WTC11 (cell line): ENCODE data around the gene CEP152. TPM values are rescaled to one million over a fixed set of nuclear protein-coding genes. Genes with fewer than 3 reads are reported as not detected.

ENCODE experiments used
- ATAC-seq: fragments of 200-7000 bp; cut with Tn5 transposase; 2 replicates; pipeline ENCODE4 v1.10.0; 2021; ENCODE audit warnings: mild to moderate bottlenecking, moderate library complexity
- CTCF ChIA-PET: fragments of 300-600 bp; sonication (Branson Sonifier 250); formaldehyde crosslinking; loops from one replicate; lab custom pipeline; 2021; ENCODE audit warnings: antibody characterized with exemption; lab: Charles Lee
- POLR2A ChIA-PET: fragments of 350-600 bp; sonication (Branson Sonifier 250); formaldehyde crosslinking; loops from one replicate; lab custom pipeline; 2021; ENCODE audit warnings: antibody characterized with exemption; lab: Charles Lee
- DNase-seq: peaks from one replicate; pipeline ENCODE4 v3.0.0; 2021; ENCODE audit warnings: low spot score
- H3K27ac Mint-ChIP-seq: 2 replicates; pipeline ENCODE4 v1.8.0; 2021; ENCODE audit warnings: mixed read lengths
- H3K27me3 Mint-ChIP-seq: 2 replicates; pipeline ENCODE4 v1.8.0; 2021; ENCODE audit warnings: low read depth, mild to moderate bottlenecking, moderate library complexity, mixed read lengths
- H3K36me3 Mint-ChIP-seq: 2 replicates; pipeline ENCODE4 v1.8.0; 2021; ENCODE audit warnings: mixed read lengths
- H3K4me1 Mint-ChIP-seq: 2 replicates; pipeline ENCODE4 v1.8.0; 2022; ENCODE audit warnings: mixed read lengths
- H3K4me3 Mint-ChIP-seq: 2 replicates; pipeline ENCODE4 v1.8.0; 2021; ENCODE audit warnings: mild to moderate bottlenecking, moderate library complexity, mixed read lengths
- H3K9me3 Mint-ChIP-seq: 2 replicates; pipeline ENCODE4 v1.8.0; 2021; ENCODE audit warnings: mixed read lengths
- CDX4 ChIP-seq: fragments of 250-450 bp; sonication (Bioruptor Pico); IDR thresholded peaks from 2 replicates; pipeline ENCODE4 v1.9.0; 2021; ENCODE audit warnings: moderate library complexity, mild to moderate bottlenecking, inconsistent platforms, borderline replicate concordance
- GRHL2 ChIP-seq: fragments of 250-450 bp; sonication (Bioruptor Pico); IDR thresholded peaks from 2 replicates; pipeline ENCODE4 v1.8.0; 2022; ENCODE audit warnings: mild to moderate bottlenecking, moderate library complexity; ENCODE audit not compliant: insufficient replicate concordance, severe bottlenecking
- HMGA2 ChIP-seq: fragments of 250-450 bp; sonication (Bioruptor Pico); IDR thresholded peaks from 2 replicates; pipeline ENCODE4 v1.4.0; 2021; ENCODE audit warnings: mild to moderate bottlenecking, moderate library complexity
- RELA ChIP-seq: sonication (generic); formaldehyde crosslinking; IDR thresholded peaks from 2 replicates; pipeline ENCODE4 v1.8.1; 2022; ENCODE audit warnings: missing genetic modification reagents, mild to moderate bottlenecking, borderline replicate concordance
- RORB ChIP-seq: fragments of 250-450 bp; sonication (Bioruptor Pico); IDR thresholded peaks from 2 replicates; pipeline ENCODE4 v1.9.0; 2021; ENCODE audit warnings: mild to moderate bottlenecking
- TP53 ChIP-seq: sonication (generic); formaldehyde crosslinking; IDR thresholded peaks from 2 replicates; pipeline ENCODE4 v1.8.1; 2023; ENCODE audit warnings: mild to moderate bottlenecking, missing genetic modification reagents
- ZNF219 ChIP-seq: sonication (generic); formaldehyde crosslinking; IDR thresholded peaks from 2 replicates; pipeline ENCODE4 v1.8.0; 2023; ENCODE audit warnings: missing genetic modification reagents, mild to moderate bottlenecking, borderline replicate concordance
- ZNF263 ChIP-seq: sonication (generic); formaldehyde crosslinking; IDR thresholded peaks from 2 replicates; pipeline ENCODE4 v1.8.1; 2022; ENCODE audit warnings: low read depth, mild to moderate bottlenecking, moderate library complexity, missing genetic modification reagents
- ZNF281 ChIP-seq: sonication (generic); formaldehyde crosslinking; IDR thresholded peaks from 2 replicates; pipeline ENCODE4 v1.8.0; 2023; ENCODE audit warnings: mild to moderate bottlenecking, missing genetic modification reagents
- ZNF317 ChIP-seq: sonication (generic); formaldehyde crosslinking; IDR thresholded peaks from 2 replicates; pipeline ENCODE4 v1.8.1; 2023; ENCODE audit warnings: low read depth, mild to moderate bottlenecking, moderate library complexity, missing genetic modification reagents, borderline replicate concordance
- ZNF423 ChIP-seq: fragments of 250-450 bp; sonication (Bioruptor Pico); IDR thresholded peaks from 2 replicates; pipeline ENCODE4 v2.1.2; 2022; ENCODE audit warnings: mild to moderate bottlenecking, moderate library complexity
- ZNF532 ChIP-seq: fragments of 250-450 bp; sonication (Bioruptor Pico); IDR thresholded peaks from 2 replicates; pipeline ENCODE4 v1.9.0; 2021; ENCODE audit warnings: mild to moderate bottlenecking, borderline replicate concordance
- total RNA-seq: library from RNA; stranded (reverse); gene quantifications from 3 replicates; pipeline ENCODE4 v1.2.3, GENCODE V29; 2021
- TF ChIP-seq, protein P1 (sequence below): sonication (generic); formaldehyde crosslinking; IDR thresholded peaks from 2 replicates; pipeline ENCODE4 v1.8.1; 2023; ENCODE audit warnings: mild to moderate bottlenecking, missing genetic modification reagents
- TF ChIP-seq, protein P2 (sequence below): sonication (generic); formaldehyde crosslinking; IDR thresholded peaks from 2 replicates; pipeline ENCODE4 v1.8.1; 2022; ENCODE audit warnings: missing genetic modification reagents, borderline replicate concordance
- TF ChIP-seq, protein P3 (sequence below): sonication (generic); formaldehyde crosslinking; IDR thresholded peaks from 2 replicates; pipeline ENCODE4 v1.8.0; 2022; ENCODE audit warnings: missing genetic modification reagents
- TF ChIP-seq, protein P4 (sequence below): sonication (generic); formaldehyde crosslinking; IDR thresholded peaks from 2 replicates; pipeline ENCODE4 v1.8.0; 2022; ENCODE audit warnings: mild to moderate bottlenecking, missing genetic modification reagents
- TF ChIP-seq, protein P5 (sequence below): sonication (generic); formaldehyde crosslinking; IDR thresholded peaks from 2 replicates; pipeline ENCODE4 v1.8.1; 2022; ENCODE audit warnings: low read depth, mild to moderate bottlenecking, moderate library complexity, missing genetic modification reagents, borderline replicate concordance
- TF ChIP-seq, protein P6 (sequence below): sonication (generic); formaldehyde crosslinking; IDR thresholded peaks from 2 replicates; pipeline ENCODE4 v1.8.0; 2022; ENCODE audit warnings: mild to moderate bottlenecking, missing genetic modification reagents

CEP152 gene
- total RNA-seq, 1 experiment from 2014 or later: 16.7 TPM

- peaks cover 7% of the 10 kb centered on the region for H3K9me3 Mint-ChIP-seq
- no peak overlapping the region for H3K4me3 Mint-ChIP-seq
- no peaks in the 10 kb centered on the region for H3K27me3 Mint-ChIP-seq
- ChIA-PET POLR2A (no interaction called here), CTCF (no interaction called here)
- DNase-seq (no peak), ATAC-seq (no peak)
- no peaks in the 10 kb centered on the region for H3K36me3 Mint-ChIP-seq
- H3K27ac Mint-ChIP-seq: no peak overlapping the region
- H3K4me1 Mint-ChIP-seq: no peaks in the 10 kb centered on the region
- no peak for TF ChIP-seq ZNF423 (CRISPR knock-in tag)
- TF ChIP-seq HMGA2 (CRISPR knock-in tag): no peak
- TF ChIP-seq, protein P1, sequence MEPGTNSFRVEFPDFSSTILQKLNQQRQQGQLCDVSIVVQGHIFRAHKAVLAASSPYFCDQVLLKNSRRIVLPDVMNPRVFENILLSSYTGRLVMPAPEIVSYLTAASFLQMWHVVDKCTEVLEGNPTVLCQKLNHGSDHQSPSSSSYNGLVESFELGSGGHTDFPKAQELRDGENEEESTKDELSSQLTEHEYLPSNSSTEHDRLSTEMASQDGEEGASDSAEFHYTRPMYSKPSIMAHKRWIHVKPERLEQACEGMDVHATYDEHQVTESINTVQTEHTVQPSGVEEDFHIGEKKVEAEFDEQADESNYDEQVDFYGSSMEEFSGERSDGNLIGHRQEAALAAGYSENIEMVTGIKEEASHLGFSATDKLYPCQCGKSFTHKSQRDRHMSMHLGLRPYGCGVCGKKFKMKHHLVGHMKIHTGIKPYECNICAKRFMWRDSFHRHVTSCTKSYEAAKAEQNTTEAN (CRISPR knock-in tag): no peak
- TF ChIP-seq ZNF281 (CRISPR knock-in tag): no peak
- no peak for TF ChIP-seq RORB
- no peak for TF ChIP-seq ZNF317 (CRISPR knock-in tag)
- TF ChIP-seq ZNF219 (CRISPR knock-in tag): no peak
- TF ChIP-seq, protein P2, sequence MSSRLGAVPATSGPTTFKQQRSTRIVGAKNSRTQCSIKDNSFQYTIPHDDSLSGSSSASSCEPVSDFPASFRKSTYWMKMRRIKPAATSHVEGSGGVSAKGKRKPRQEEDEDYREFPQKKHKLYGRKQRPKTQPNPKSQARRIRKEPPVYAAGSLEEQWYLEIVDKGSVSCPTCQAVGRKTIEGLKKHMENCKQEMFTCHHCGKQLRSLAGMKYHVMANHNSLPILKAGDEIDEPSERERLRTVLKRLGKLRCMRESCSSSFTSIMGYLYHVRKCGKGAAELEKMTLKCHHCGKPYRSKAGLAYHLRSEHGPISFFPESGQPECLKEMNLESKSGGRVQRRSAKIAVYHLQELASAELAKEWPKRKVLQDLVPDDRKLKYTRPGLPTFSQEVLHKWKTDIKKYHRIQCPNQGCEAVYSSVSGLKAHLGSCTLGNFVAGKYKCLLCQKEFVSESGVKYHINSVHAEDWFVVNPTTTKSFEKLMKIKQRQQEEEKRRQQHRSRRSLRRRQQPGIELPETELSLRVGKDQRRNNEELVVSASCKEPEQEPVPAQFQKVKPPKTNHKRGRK (CRISPR knock-in tag): no peak
- no peak for TF ChIP-seq TP53 (CRISPR knock-in tag)
- no peak for TF ChIP-seq ZNF263 (CRISPR knock-in tag)
- no peak for TF ChIP-seq ZNF532 (CRISPR knock-in tag)
- TF ChIP-seq GRHL2 (CRISPR knock-in tag): no peak
- TF ChIP-seq RELA (CRISPR knock-in tag): no peak
- TF ChIP-seq, protein P3, sequence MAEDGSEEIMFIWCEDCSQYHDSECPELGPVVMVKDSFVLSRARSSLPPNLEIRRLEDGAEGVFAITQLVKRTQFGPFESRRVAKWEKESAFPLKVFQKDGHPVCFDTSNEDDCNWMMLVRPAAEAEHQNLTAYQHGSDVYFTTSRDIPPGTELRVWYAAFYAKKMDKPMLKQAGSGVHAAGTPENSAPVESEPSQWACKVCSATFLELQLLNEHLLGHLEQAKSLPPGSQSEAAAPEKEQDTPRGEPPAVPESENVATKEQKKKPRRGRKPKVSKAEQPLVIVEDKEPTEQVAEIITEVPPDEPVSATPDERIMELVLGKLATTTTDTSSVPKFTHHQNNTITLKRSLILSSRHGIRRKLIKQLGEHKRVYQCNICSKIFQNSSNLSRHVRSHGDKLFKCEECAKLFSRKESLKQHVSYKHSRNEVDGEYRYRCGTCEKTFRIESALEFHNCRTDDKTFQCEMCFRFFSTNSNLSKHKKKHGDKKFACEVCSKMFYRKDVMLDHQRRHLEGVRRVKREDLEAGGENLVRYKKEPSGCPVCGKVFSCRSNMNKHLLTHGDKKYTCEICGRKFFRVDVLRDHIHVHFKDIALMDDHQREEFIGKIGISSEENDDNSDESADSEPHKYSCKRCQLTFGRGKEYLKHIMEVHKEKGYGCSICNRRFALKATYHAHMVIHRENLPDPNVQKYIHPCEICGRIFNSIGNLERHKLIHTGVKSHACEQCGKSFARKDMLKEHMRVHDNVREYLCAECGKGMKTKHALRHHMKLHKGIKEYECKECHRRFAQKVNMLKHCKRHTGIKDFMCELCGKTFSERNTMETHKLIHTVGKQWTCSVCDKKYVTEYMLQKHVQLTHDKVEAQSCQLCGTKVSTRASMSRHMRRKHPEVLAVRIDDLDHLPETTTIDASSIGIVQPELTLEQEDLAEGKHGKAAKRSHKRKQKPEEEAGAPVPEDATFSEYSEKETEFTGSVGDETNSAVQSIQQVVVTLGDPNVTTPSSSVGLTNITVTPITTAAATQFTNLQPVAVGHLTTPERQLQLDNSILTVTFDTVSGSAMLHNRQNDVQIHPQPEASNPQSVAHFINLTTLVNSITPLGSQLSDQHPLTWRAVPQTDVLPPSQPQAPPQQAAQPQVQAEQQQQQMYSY (CRISPR knock-in tag): no peak
- TF ChIP-seq, protein P4, sequence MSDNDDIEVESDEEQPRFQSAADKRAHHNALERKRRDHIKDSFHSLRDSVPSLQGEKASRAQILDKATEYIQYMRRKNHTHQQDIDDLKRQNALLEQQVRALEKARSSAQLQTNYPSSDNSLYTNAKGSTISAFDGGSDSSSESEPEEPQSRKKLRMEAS: no peak
- no peak for TF ChIP-seq CDX4
- TF ChIP-seq, protein P5, sequence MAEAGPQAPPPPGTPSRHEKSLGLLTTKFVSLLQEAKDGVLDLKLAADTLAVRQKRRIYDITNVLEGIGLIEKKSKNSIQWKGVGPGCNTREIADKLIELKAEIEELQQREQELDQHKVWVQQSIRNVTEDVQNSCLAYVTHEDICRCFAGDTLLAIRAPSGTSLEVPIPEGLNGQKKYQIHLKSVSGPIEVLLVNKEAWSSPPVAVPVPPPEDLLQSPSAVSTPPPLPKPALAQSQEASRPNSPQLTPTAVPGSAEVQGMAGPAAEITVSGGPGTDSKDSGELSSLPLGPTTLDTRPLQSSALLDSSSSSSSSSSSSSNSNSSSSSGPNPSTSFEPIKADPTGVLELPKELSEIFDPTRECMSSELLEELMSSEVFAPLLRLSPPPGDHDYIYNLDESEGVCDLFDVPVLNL (CRISPR knock-in tag): no peak
- TF ChIP-seq, protein P6, sequence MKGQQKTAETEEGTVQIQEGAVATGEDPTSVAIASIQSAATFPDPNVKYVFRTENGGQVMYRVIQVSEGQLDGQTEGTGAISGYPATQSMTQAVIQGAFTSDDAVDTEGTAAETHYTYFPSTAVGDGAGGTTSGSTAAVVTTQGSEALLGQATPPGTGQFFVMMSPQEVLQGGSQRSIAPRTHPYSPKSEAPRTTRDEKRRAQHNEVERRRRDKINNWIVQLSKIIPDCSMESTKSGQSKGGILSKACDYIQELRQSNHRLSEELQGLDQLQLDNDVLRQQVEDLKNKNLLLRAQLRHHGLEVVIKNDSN (CRISPR knock-in tag): no peak
These were observed 22.8 kb upstream of the CEP152 start for GRCh38 chr15:48833526-48834239.
